Left ventricle myocardium inferior (tissue), 1 donor: ENCODE results near the gene ERRFI1. TPM values are rescaled to one million over a fixed set of nuclear protein-coding genes. Genes with fewer than 3 reads are reported as not detected.

Source experiments
- DNase-seq: peaks from one replicate; pipeline ENCODE4 v3.0.0-alpha.2; 2020
- H3K27ac ChIP-seq: fragments of 200-600 bp; replicated peaks from 2 replicates; pipeline ENCODE4 v1.8.0; 2021
- H3K27me3 ChIP-seq: fragments of 200-600 bp; 2 replicates; pipeline ENCODE4 v1.8.0; 2021; ENCODE audit warnings: low read depth
- H3K36me3 ChIP-seq: fragments of 200-600 bp; 2 replicates; pipeline ENCODE4 v1.8.0; 2021
- H3K4me1 ChIP-seq: fragments of 200-600 bp; 2 replicates; pipeline ENCODE4 v1.8.0; 2021
- H3K4me3 ChIP-seq: fragments of 200-600 bp; 2 replicates; pipeline ENCODE4 v1.8.0; 2021; ENCODE audit warnings: mild to moderate bottlenecking, moderate library complexity
- H3K9me3 ChIP-seq: fragments of 200-600 bp; replicated peaks from 2 replicates; pipeline ENCODE4 v1.8.0; 2021
- CTCF ChIP-seq: fragments of 200-600 bp; IDR thresholded peaks from 2 replicates; pipeline ENCODE4 v1.8.0; 2021; ENCODE audit warnings: antibody characterized with exemption, mild to moderate bottlenecking, borderline replicate concordance
- intact Hi-C: fragments of 100-400 bp; cut with micrococcal nuclease; formaldehyde crosslinking; loops from one replicate; pipeline ENCODE4 v1.11.0; 2022
- total RNA-seq: library from RNA; stranded (reverse); fragmentation: NEBNext Ultra II Directional; extraction: Animal tissue kit (Norgen Biotek cat#: 25700); gene quantifications from one replicate; pipeline ENCODE4 v1.2.1, GENCODE V29; 2021
- donor health status: DM: no; HTN: yes; CAD: no; lungs with severe emphysema.

Gene ERRFI1
- total RNA-seq, 1 donor from 2014 or later, result 10.8 TPM

GRCh38 chr1:7980984-7981383 lies 45.1 kb downstream of the ERRFI1 start:
- TF ChIP-seq CTCF, result no peak
- intact Hi-C loops, result loop anchor here (5.0 kb wide), 1 partner anchor 36 kb away; no protein-coding TSS in a partner anchor
- Histone ChIP-seq H3K27me3 (no peaks in the 10 kb centered on the region), H3K9me3 (no peaks in the 10 kb centered on the region), H3K4me1 (peaks cover 27% of the 10 kb centered on the region), H3K4me3 (no peak overlapping the region), H3K36me3 (peaks cover 81% of the 10 kb centered on the region), H3K27ac (no peak overlapping the region)
- DNase-seq, result no peak

GRCh38 chr1:7975212-7975865 lies 50.8 kb downstream of the ERRFI1 start:
- peaks cover 19% of the 10 kb centered on the region for H3K4me1 ChIP-seq
- peak; percentile 93 for TF ChIP-seq CTCF
- no peak overlapping the region for H3K4me3 ChIP-seq
- intact Hi-C loops, result no loop called here
- H3K9me3 ChIP-seq, result no peaks in the 10 kb centered on the region
- no peaks in the 10 kb centered on the region for H3K27me3 ChIP-seq
- H3K36me3 ChIP-seq, result peaks cover 76% of the 10 kb centered on the region
- DNase-seq, result peak; percentile 61
- no peak overlapping the region for H3K27ac ChIP-seq

- no peak for DNase-seq
- intact Hi-C loops, result no loop called here
- Histone ChIP-seq H3K9me3 (no peaks in the 10 kb centered on the region), H3K27ac (no peak overlapping the region), H3K36me3 (peaks cover 76% of the 10 kb centered on the region), H3K4me3 (no peak overlapping the region), H3K4me1 (peaks cover 19% of the 10 kb centered on the region), H3K27me3 (no peaks in the 10 kb centered on the region)
- no peak for TF ChIP-seq CTCF
These were observed 53.0 kb downstream of the ERRFI1 start for GRCh38 chr1:7973086-7973485.

- H3K4me1 ChIP-seq, result peaks cover 25% of the 10 kb centered on the region
- TF ChIP-seq CTCF, result no peak
- no peak overlapping the region for H3K27ac ChIP-seq
- H3K27me3 ChIP-seq, result no peaks in the 10 kb centered on the region
- intact Hi-C loops, result no loop called here
- peaks cover 72% of the 10 kb centered on the region for H3K36me3 ChIP-seq
- H3K9me3 ChIP-seq, result no peaks in the 10 kb centered on the region
- no peak for DNase-seq
- H3K4me3 ChIP-seq, result no peak overlapping the region
These were observed 53.8 kb downstream of the ERRFI1 start for GRCh38 chr1:7972285-7972684.

GRCh38 chr1:7971024-7971423 lies 55.1 kb downstream of the ERRFI1 start:
- Histone ChIP-seq H3K9me3 (no peaks in the 10 kb centered on the region), H3K27ac (no peak overlapping the region), H3K4me3 (no peak overlapping the region), H3K36me3 (peaks cover 75% of the 10 kb centered on the region), H3K4me1 (peaks cover 29% of the 10 kb centered on the region), H3K27me3 (no peaks in the 10 kb centered on the region)
- intact Hi-C loops, result no loop called here
- no peak for TF ChIP-seq CTCF
- DNase-seq, result no peak
